Measurements from ENCODE around the gene WDFY1. TPM values are rescaled to one million over a fixed set of nuclear protein-coding genes. Genes with fewer than 3 reads are reported as not detected.
"Not testable (repeated sequence)": the region's sequence is repeated elsewhere in the genome, so short reads cannot be mapped to it uniquely, and the experiment has no call there.

The WDFY1 gene
- total and polyA plus RNA-seq, 11 donors = 5.6 to 30.5 (median 14.2) TPM

- no peak for DNase-seq
- no peak for ATAC-seq
- no peaks in the 10 kb centered on the region for H3K27me3 ChIP-seq
- H3K4me1 ChIP-seq = no peaks in the 10 kb centered on the region
- no peak overlapping the region for H3K4me3 ChIP-seq
- 92 to 96% (median 93%) methylated on average over 6 of the region's 6 CpGs for WGBS, 4 donors
- intact Hi-C loops (cut with DNase I) = no loop called here
- peaks cover 0 to 100% (median 95%) of the 10 kb centered on the region in 9 donors for H3K36me3 ChIP-seq
- TF ChIP-seq POLR2A (IDR thresholded peaks at IDR 0.05) = no peak
- no peak for TF ChIP-seq CTCF (IDR thresholded peaks at IDR 0.05)
- H3K9me3 ChIP-seq = peaks cover 0 to 4% (median 0%) of the 10 kb centered on the region in 12 donors
- H3K27ac ChIP-seq = no peak overlapping the region
Observed at GRCh38 chr2:223877721-223878410, 67.3 kb downstream of the WDFY1 start.

GRCh38 chr2:223873672-223874071, 71.5 kb downstream of the WDFY1 start:
- TF ChIP-seq CTCF (IDR thresholded peaks at IDR 0.05) (no peak), POLR2A (IDR thresholded peaks at IDR 0.05) (no peak)
- H3K36me3 ChIP-seq = peaks cover 0 to 89% (median 70%) of the 10 kb centered on the region in 9 donors
- 95 to 100% (median 100%) methylated on average over 3 of the region's 3 CpGs for WGBS, 4 donors

GRCh38 chr2:223872772-223873171, 72.4 kb downstream of the WDFY1 start:
- WGBS, 4 donors = 91 to 98% (median 91%) methylated on average over 2 of the region's 2 CpGs
- H3K9me3 ChIP-seq; H3K4me3 ChIP-seq; DNase-seq; ATAC-seq; H3K27ac ChIP-seq; H3K27me3 ChIP-seq; intact Hi-C loops (cut with DNase I): not testable (repeated sequence)
- Histone ChIP-seq H3K36me3 (peaks cover 0 to 80% (median 61%) of the 10 kb centered on the region in 9 donors), H3K4me1 (peaks cover 0 to 15% (median 0%) of the 10 kb centered on the region in 12 donors)

More at GRCh38 chr2:223873672-223874071, 71.5 kb downstream of the WDFY1 start:
- no peak overlapping the region for H3K27ac ChIP-seq
- intact Hi-C loops (cut with DNase I) = no loop called here
- H3K4me1 ChIP-seq = peaks cover 0 to 15% (median 0%) of the 10 kb centered on the region in 12 donors
- no peak overlapping the region for H3K4me3 ChIP-seq
- peaks cover 0 to 6% (median 0%) of the 10 kb centered on the region in 12 donors for H3K9me3 ChIP-seq
- H3K27me3 ChIP-seq = no peaks in the 10 kb centered on the region
- ATAC-seq (no peak), DNase-seq (no peak)

GRCh38 chr2:223871661-223872060, 73.5 kb downstream of the WDFY1 start:
- WGBS, 4 donors = 95 to 97% (median 96%) methylated on average over 12 of the region's 12 CpGs
- H3K36me3 ChIP-seq = peaks cover 0 to 69% (median 49%) of the 10 kb centered on the region in 9 donors
- H3K27ac ChIP-seq; H3K4me3 ChIP-seq; intact Hi-C loops (cut with DNase I); DNase-seq; H3K9me3 ChIP-seq; ATAC-seq; H3K27me3 ChIP-seq: not testable (repeated sequence)
- H3K4me1 ChIP-seq = peaks cover 0 to 15% (median 0%) of the 10 kb centered on the region in 12 donors

- intact Hi-C loops (cut with DNase I) = no loop called here
- H3K9me3 ChIP-seq = peaks cover 0 to 6% (median 0%) of the 10 kb centered on the region in 12 donors
- H3K4me3 ChIP-seq = no peak overlapping the region
- H3K27me3 ChIP-seq = no peaks in the 10 kb centered on the region
- TF ChIP-seq CTCF (IDR thresholded peaks at IDR 0.05) (no peak), POLR2A (IDR thresholded peaks at IDR 0.05) (no peak)
- H3K4me1 ChIP-seq = peaks cover 0 to 15% (median 0%) of the 10 kb centered on the region in 12 donors
- DNase-seq (no peak), ATAC-seq (no peak)
- peaks cover 0 to 64% (median 43%) of the 10 kb centered on the region in 9 donors for H3K36me3 ChIP-seq
- 94 to 96% (median 95%) methylated on average over 7 of the region's 7 CpGs for WGBS, 4 donors
- no peak overlapping the region for H3K27ac ChIP-seq
Observed at GRCh38 chr2:223870840-223871611, 74.1 kb downstream of the WDFY1 start.

Data from heart left ventricle (tissue), 16 donors.